ENCODE measurements around the gene UBXN11.
"Not testable (repeated sequence)": the region's sequence is repeated elsewhere in the genome, so short reads cannot be mapped to it uniquely, and the experiment has no call there.

The UBXN11 gene

DNA sequence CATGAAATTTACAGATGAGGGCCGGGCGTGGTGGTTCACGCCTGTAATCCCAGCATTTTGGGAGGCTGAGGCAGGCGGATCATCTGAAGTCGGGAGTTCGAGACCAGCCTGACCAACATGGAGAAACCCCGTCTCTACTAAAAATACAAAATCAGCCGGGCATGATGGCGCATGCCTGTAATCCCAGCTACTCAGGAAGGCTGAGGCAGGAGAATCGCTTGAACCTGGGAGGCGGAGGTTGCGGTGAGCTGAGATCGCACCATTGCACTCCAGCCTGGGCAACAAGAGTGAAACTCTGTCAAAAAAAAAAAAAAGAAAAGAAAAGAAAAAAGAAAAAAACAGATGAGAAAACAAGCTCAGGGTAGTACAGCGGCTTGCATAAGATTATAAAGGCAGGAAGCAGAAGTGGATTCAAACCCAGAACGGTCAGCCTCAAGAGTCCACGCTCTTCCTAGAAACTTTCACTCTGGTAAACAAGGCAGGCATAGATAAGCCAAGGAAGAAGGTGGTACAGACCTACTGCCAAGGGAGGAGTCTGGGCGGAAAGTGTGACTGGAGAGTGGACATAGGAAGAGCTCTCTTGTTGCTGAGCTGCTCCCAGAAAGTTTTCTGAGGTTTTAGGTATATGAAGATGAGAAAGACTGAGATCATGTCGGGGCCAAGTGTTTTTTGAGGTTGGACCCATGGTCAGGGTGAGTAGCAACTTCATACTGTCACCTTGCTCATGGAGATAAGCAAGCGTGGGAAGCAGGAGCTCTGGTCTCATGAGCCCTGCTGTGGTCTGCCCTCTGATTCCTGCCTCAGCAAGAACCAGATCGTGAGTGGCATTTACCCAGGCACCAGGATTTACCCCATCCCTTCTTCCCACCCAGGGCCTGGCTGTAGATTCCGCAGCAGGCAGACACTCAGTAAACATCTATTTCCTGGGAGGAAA lies 1.8 kb upstream of the UBXN11 start:
- not testable (repeated sequence) for FAIRE-seq; DNase-seq (ENCODE audit: insufficient read length, low spot score)

DNA sequence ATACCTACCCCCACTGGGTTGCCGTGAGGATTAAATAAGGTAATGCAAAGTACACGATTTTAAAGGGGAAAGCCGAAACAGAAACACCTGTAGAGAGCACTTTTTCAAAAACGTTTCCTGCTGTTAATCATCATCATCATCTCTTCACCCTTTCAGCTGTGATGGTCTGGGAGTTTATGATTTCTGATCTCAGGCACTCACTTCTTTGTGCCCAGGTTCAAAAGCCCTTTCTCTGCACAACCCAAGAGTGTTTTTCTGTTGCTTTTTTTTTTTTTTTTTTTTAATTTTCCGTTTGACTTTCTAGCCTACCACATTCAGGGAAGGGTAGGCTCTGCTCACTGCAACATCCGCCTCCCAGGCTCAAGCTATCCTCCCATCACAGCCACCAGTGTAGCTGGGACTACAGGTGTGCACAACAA lies 936 bp upstream of the UBXN11 start:
- no peak for FAIRE-seq
- DNase-seq (ENCODE audit: insufficient read length, low spot score), result no peak

DNA sequence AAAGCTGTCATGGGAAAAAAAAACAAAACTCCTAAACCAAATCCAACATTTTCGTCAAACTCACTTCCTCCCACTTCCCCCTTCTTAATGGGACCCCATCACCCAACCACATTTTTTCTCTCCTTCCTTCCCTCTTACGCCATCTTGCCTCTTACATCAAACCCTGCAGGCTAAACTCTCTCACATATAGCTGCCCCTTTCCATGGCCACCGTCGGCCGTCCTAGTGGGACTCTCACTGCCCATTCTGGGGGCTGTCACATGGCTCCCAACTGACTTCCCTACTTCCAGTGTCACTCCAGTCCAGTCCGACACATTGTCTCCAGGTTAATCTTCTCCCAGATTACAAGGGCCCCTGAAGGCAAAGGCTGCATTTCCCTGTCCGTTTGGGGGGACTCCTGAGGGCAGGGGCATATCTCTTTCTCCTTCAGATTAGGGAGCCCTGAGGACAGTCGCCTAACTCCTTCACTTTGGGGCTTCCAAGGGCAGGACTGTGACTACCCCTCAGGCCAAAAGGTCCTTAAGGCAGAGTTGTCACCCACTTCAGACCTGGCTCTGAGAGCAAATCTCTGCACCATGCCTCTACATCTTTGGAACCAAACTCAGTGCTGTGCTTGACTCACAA lies 658 bp downstream of the UBXN11 start:
- DNase-seq (ENCODE audit: insufficient read length, low spot score) (no peak), FAIRE-seq (no peak)

DNA sequence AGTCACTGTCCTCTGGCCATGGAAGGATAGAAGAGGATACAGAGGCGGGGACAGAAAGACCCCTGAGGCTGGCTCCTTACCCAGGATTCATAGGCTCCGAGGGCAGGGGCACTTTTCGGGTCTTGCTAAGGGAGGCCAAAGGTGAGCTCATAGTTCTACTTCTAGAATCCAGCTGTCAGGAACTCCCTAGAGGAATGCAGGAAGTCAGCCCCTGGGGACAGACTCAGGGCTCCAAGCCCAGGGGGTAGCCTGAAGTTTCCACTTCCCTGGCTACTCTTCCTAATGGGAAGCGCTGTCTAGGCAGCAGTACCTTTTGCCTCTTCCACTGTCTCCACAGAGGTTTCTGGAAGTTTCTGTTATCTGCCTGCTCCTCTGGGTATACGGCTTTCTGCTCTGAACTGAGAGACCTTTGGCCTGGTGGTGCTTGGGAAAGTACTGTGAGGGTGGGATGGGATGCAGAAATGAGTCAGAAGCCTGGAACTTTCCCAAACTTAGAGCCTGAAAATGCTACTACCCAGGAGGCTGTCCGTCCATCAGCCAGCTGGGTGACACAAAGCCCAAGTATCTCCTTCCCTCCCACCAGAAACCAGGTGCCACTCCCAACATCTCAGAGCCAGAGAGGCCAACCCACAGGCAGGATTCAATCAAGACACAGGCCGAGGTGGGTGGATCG lies 3.6 kb downstream of the UBXN11 start:
- DNase-seq (ENCODE audit: insufficient read length, low spot score) (no peak), FAIRE-seq (no peak)

DNA sequence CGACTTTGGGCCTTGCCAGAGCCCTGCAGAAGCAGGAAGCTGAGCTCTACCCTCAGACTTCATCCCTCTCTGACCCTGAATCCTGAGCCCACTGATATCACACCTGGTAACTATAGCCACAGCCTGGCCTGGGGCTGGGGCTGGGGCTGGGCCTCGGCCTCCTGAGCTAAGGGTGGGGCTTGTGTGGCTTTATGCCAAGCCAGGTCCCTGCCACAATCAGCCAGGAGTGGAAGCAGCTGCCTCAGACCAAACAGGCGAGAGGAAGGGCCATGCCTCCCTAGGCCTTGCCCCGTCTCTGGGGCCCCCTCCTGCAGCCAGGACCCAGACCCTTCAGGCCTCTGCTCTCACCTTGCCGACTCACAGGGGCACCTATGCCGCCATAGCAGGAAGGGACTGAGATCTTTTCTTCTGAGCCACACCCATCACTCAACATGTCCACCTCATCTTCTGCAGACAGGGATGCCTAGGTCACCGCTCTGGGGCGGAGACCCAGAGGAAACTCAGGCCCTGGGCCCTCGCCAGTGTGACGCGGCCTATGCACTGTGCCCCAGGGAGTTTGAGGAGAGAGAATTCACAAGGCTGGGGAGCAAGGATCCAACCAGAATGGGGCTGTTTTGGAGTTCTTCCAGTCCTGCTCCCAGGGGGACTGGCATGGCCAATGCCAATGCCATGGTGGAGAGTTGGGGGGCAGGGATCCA lies 5.7 kb downstream of the UBXN11 start:
- no peak for DNase-seq (ENCODE audit: insufficient read length, low spot score)
- no peak for FAIRE-seq

DNA sequence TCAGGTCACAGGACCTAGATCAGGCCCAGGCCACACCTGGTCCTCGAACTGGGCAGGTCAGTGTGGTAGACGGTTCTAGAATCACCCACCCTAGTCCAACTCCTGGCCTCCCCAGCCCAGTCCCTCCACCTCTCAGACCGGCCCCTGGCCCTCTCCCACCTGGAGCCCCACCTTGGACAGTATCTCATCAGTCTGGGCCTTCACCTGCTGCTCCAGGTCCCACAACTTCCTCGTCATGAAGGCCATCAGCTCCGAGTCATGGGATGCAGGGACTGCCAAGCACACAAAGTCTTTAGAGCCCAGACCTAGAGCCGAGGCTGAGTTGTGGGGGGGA lies 8.7 kb downstream of the UBXN11 start:
- DNase-seq (ENCODE audit: insufficient read length, low spot score), result no peak
- FAIRE-seq, result no peak

DNA sequence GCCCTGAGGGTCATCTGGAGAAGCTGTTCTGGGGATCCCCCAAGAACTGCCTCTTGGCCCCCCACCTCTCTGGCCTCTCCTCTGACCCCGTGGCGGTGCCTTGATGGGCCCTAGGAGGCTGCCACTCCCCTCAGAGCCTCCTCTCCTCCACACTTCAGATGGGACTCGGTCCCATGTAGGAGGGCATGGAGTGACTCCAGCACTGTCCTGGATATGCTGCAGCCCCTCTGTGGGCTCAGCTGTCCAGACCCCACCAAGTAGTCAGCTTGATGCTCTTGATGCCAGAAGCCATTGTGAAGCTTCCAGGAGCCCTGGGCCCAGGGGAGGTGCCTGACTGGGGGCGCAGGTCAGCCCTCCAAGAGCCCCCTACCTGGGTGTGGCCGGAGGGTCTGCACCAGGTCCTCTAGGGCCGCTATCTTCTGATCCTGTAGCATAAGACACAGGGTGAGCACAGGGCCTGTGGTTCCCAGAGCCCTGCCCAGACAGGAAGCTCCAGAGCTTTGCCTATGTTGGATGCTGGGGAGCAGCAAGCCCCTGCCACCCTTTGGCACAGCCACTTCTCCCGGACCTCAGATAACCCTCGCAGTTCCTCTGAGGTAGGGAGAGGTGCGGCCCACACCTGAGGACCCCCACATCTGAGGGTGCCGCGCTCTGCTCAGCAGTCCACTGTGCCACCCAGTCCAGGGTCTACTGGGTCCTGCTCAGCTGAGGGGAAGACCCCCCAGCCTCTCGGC lies 9.2 kb downstream of the UBXN11 start:
- FAIRE-seq, result no peak
- no peak for DNase-seq (ENCODE audit: insufficient read length, low spot score)

DNA sequence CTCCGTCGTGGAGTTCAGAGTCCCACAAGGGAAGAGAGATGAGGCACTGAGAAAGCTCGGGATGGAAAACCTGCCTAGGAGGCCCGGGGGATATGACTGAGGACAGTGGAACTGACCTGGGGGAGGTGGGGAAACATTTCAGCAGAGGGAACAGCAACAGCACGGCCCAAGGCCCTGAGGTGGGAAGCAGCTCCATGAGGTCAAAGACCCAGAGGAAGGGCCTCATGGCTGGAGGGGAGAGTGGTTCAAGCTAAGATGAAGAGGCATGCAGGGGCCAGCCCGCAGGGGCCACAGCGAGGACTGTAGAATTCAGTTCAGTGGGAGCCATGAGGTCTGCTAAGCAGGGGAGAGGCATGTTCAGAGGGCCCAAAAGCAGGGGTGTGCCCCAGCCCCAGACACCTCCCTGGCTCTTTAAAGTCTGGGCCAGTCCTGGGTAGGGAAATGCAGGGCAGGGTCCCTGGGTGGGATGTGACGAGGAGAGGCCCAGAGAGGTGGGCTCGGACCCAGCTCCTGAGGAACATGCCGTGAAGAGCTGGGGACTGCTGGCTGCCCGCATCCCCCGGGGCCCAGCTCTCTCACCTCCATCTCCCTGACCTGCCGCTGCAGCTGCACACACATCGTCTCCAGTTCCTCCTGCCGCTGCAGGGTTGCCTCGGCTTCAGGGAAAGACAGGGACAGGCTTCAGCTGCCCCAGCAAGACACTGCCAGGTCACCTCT lies 9.9 kb downstream of the UBXN11 start:
- DNase-seq (ENCODE audit: insufficient read length, low spot score) (no peak), FAIRE-seq (no peak)

DNA sequence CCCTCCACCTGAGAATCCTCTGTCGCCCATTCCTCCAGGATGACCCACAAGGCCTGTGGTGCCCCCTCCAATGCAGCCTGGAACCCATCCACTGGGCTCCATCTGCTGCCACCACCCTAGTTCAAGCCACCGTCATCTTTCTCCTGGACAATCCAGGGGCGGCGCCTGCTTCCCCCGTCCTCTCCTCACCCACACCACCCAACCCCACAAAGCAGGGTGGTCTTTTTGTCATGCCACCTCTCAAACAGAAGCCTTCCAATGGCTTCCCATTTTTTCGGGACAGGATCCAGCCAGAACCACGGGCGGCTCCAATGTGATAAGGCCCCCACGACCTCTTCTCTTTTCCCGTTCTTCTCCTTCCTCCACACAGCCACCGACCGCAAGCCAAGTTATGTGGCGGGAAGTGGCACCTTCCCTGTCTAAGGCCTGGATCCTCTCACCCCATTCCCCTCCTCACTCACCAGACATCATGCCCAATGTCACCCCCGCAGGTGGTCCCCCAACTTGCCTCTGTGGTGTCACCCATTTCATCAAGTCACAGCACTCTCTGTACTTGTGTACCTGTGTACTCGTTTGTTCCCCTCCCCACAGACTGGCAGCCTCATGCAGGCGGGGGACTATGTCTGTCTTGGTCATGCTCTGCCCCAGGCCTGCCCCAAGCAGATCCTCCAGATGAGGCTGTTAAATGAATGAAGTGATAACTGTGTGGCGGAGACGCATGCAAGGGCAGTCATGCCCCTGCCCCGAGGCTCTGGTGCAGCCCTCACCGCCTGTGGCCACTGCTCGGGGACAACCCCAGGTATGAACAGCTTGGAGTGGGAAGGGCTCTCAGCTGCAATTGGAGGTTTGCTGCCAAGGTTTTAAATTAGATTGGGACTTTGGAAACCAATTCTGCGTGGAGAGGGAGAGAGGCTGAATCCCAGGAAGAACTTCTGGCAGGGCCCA lies 11.0 kb downstream of the UBXN11 start:
- DNase-seq (ENCODE audit: insufficient read length, low spot score) (no peak), FAIRE-seq (no peak)

DNA sequence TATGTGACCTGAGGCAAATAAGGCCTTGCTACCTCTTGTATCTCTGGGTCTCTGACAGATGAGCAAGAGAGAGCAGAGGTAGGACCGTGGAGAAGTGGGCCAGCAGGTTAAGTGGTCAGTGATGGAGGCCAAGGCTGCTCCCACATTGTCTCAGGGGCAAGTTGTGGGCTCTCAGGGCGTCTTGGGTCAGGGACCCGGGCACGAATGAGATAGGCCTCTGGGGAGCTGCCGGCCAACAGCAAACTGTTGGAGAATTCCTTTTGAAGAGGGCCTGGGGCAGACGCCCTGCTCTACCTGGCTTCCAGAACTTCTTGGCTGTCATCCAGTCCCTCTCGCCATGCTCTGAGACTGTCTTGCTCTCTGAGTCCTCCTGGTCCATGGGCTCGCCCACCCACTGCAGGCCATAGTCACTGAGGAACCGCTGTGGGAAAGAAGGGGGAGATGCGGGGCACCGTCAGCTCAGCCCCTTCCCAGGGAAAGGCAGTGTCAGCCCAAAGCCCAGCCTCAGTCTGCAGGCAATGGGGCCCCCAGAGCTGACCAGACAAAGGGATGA lies 12.4 kb downstream of the UBXN11 start:
- FAIRE-seq, result no peak
- DNase-seq (ENCODE audit: insufficient read length, low spot score), result no peak

DNA sequence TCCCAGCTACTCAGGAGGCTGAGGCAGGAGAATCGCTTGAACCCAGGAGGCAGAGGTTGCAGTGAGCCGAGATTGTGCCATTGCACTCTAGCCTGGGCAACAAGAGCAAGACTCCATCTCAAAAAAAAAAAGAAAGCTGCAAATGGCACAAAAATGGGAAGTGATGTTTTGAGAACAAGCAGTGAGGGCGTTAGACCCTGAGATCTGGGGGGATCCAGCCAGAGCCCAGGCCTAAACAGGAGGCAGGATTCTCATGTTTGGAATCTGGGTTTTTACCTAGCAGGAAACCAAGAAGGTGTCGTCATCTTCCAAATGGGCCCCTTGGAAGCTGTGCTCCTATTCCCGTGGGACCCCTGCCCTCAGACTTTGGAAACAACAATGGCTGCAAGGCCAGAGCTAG lies 13.7 kb downstream of the UBXN11 start:
- FAIRE-seq; DNase-seq (ENCODE audit: insufficient read length, low spot score): not testable (repeated sequence)

DNA sequence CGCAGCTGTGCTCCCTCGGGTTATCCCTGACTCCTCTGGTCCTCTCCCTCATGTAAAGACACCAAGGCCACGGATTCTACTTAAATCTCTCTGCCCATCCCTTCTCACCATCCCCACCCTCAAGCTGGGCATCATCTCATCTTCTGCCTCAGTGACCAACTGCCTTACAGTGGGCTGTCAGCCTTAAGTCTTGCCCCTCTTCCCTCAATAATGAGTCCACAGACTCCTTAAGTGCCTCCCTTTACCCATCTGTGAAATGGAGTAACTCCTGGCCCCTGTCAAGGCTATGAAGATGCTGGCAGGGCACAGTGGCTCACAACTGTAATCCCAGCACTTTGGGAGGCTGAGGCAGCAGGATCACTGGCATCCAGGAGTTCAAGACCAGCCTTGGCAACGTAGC lies 14.5 kb downstream of the UBXN11 start:
- DNase-seq (ENCODE audit: insufficient read length, low spot score) (no peak), FAIRE-seq (no peak)

DNA sequence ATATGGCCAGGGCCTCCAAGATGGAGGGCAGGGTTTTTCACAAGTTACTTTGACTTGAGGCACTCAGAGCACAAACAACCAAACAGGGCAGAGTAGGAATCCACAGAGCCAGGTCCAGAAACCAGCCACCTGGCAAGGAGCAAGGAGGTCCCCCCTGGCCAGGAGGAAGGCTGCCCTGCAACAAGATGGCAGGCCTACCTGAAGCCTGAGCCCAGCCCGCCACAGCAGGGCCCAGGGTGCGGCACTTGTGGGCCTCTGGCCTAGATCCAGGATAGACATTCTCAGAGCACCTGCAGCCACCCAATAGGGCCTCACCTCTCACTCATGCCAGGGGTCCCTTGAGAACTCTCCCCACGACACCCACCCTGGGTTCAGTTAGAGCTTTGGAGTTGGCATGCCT lies 15.0 kb downstream of the UBXN11 start:
- FAIRE-seq, result no peak
- DNase-seq (ENCODE audit: insufficient read length, low spot score), result no peak

DNA sequence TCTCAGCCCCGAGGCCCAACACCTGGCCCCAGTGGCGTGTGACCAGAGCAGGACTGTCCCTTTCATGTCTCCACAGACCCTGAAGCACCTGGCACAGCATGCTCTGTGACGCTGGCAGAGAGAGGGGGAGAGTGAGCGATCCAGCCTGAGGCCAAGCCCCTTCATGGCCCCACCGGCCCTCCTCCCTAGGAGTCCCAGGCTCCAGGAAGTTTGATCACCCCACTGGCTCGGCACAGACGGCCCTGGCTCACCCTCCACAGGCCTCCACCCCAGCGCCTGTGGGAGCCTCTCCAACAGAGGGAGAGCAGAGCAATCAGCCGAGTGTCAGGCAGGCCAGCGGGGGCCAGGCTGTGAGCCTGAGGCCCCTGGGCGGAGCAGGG lies 15.6 kb downstream of the UBXN11 start:
- no peak for FAIRE-seq
- DNase-seq (ENCODE audit: insufficient read length, low spot score), result no peak

DNA sequence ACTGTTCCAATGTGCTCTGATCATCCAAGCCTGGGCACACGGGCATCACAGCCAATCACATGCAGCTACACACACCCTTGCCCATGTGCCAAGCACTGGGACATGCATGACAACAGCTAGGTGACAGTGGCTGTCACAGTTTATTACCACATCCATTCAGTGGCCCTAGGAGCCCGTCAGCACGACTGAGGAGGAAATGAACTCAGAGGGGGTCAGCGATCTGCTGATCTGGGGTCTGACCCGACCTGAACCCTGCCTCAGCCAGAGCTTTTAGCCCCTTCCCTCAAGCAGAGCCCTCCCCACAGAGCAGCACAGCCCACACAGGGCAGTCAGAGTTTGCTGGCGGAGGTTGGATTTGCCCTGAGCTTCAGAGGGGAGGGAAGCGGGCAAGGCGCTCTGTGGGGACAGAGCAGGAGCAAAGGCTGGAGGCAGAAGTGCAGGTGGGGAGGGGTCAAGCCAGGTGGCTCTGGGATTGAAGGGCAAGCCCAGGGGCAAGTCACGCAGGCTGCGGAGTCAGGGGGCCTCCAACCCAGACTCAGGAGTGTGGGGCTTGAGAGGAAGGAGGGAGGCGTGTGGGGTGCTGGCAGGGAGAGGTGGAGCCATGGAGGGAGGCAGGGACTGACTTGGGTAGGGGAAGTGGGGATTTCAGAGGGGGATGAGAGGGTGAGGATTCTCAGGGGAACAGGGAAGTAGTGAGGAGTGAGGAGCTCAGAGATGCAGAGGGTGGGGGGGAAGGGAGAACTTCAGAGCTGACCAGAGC lies 16.1 kb downstream of the UBXN11 start:
- DNase-seq (ENCODE audit: insufficient read length, low spot score), result no peak
- no peak for FAIRE-seq

DNA sequence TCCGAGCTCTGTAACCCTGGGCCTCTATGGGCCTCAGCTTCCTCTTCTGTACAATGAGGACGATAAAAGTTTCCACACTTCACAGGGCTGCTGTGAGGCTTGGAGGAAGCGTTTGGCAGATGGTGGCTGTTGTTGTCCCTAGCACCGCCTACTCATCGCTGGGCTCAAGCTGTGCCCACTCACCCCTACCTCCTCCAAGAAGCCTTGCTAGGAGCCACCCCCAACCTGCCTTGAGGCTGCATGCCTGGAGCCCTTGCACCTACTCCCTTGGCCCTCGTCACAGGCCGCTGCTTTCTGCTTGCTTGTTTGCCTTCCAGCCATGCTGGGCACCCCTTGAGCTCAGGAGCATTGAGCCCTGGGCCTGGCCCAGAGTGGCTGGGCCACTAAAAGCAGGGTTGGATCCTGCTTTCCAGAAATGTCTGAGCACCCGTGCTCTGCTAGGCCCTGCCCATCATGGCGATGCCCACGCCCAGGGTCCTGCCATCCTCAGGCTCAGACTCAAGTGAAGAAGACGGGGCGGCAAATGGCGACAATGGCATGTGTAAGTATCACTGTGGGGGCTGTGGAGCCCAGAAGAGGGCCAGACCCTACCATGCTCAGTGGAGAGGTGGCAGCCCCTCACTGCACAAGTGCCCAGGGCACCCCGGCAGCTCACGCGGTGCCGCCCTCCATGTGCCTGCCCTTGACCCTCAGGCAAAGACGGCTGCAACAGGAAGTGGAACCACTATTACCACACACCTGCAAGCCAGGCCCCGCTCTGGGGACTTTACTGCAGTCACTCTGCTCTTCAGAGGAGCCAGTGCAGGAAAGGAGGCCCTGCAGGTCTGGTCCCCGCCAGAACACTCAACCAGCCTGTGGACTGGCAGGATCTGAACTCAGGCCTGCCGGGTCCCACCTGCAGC lies 17.0 kb downstream of the UBXN11 start:
- FAIRE-seq (no peak), DNase-seq (ENCODE audit: insufficient read length, low spot score) (no peak)

Data from HTR-8/SVneo (cell line).